PC-3 (cell line): ENCODE data around the gene SGPL1. TPM values are rescaled to one million over a fixed set of nuclear protein-coding genes. Genes with fewer than 3 reads are reported as not detected.

Experiments used
- ATAC-seq: fragments of 200-7000 bp; cut with Tn5 transposase; 2 replicates; pipeline ENCODE4 v1.9.1; 2020; ENCODE audit warnings: mild to moderate bottlenecking, moderate library complexity
- BruUV-seq: library from RNA; stranded (reverse); fragments of 400-500 nt; replicated peaks from 2 replicates; lab custom pipeline; 2021; lab: Mats Ljungman, UMichigan
- CTCF ChIA-PET: fragments of 300-600 bp; sonication (Branson Sonifier 250); formaldehyde crosslinking; loops from one replicate; lab custom pipeline; 2022; ENCODE audit warnings: antibody characterized with exemption; lab: Charles Lee
- POLR2A ChIA-PET: fragments of 300-600 bp; sonication (Branson Sonifier 250); formaldehyde crosslinking; loops from one replicate; lab custom pipeline; 2022; ENCODE audit warnings: antibody characterized with exemption; ENCODE audit not compliant: unreplicated experiment; lab: Charles Lee
- DNase-seq: peaks from one replicate; pipeline ENCODE4 v3.0.0-alpha.2; 2015
- H2AFZ ChIP-seq: fragments of 300-600 bp; sonication (generic); 2 replicates; pipeline ENCODE4 v1.6.0; 2016; ENCODE audit warnings: antibody characterized with exemption, low read length
- H3F3A ChIP-seq: fragments of 300-600 bp; sonication (generic); one replicate; pipeline ENCODE4 v1.6.0; 2017; ENCODE audit warnings: antibody characterized with exemption, low read length, control low read depth, mild to moderate bottlenecking; ENCODE audit not compliant: unreplicated experiment
- H3K27ac ChIP-seq: fragments of 300-600 bp; sonication (generic); 2 replicates; pipeline ENCODE4 v1.5.1; 2016; ENCODE audit warnings: mild to moderate bottlenecking, low read length
- H3K27me3 ChIP-seq: fragments of 300-600 bp; sonication (generic); 2 replicates; pipeline ENCODE4 v1.6.1; 2016; ENCODE audit warnings: low read length, mixed read lengths
- H3K36me3 ChIP-seq: fragments of 300-600 bp; sonication (generic); 2 replicates; pipeline ENCODE4 v1.6.1; 2016; ENCODE audit warnings: low read depth, mixed run types, low read length, mixed read lengths
- H3K4me1 ChIP-seq: fragments of 300-600 bp; sonication (generic); 2 replicates; pipeline ENCODE4 v1.5.1; 2016; ENCODE audit warnings: low read length; ENCODE audit not compliant: insufficient read depth
- H3K4me2 ChIP-seq: fragments of 300-600 bp; sonication (generic); 2 replicates; pipeline ENCODE4 v1.6.0; 2016; ENCODE audit warnings: low read length
- H3K4me3 ChIP-seq: fragments of 300-600 bp; sonication (generic); 2 replicates; pipeline ENCODE4 v1.5.1; 2016; ENCODE audit warnings: mild to moderate bottlenecking, low read length, mixed read lengths
- H3K79me2 ChIP-seq: fragments of 300-600 bp; sonication (generic); 2 replicates; pipeline ENCODE4 v1.6.1; 2017; ENCODE audit warnings: low read length, mixed read lengths
- H3K9ac ChIP-seq: fragments of 300-600 bp; sonication (generic); 2 replicates; pipeline ENCODE4 v1.6.0; 2016; ENCODE audit warnings: mild to moderate bottlenecking, low read length
- H3K9me2 ChIP-seq: fragments of 300-600 bp; sonication (generic); replicated peaks from 2 replicates; pipeline ENCODE4 v1.6.1; 2016; ENCODE audit warnings: mixed run types, low read length, mixed read lengths
- H3K9me3 ChIP-seq: fragments of 300-600 bp; sonication (generic); 2 replicates; pipeline ENCODE4 v1.6.1; 2016; ENCODE audit warnings: low read length, mixed read lengths
- H4K20me1 ChIP-seq: fragments of 300-600 bp; sonication (generic); 2 replicates; pipeline ENCODE4 v1.6.1; 2016; ENCODE audit warnings: low read length, mixed read lengths
- EZH2 ChIP-seq: fragments of 300-600 bp; sonication (generic); IDR thresholded peaks from one replicate; pipeline ENCODE4 v1.6.1; 2017; ENCODE audit warnings: antibody characterized with exemption, mild to moderate bottlenecking, low read length; ENCODE audit not compliant: unreplicated experiment
- EZH2phosphoT487 ChIP-seq: fragments of 300-600 bp; sonication (generic); IDR thresholded peaks from 2 replicates; pipeline ENCODE4 v1.6.1; 2018; ENCODE audit warnings: mild to moderate bottlenecking, antibody characterized with exemption, low read length, borderline replicate concordance
- intact Hi-C: fragments of 100-400 bp; cut with micrococcal nuclease; formaldehyde crosslinking; loops from 2 replicates; pipeline ENCODE4 v1.9.0; 2023
- total RNA-seq: library from RNA; depleted of rRNA; stranded (reverse); fragments of >200 nt; gene quantifications from 2 replicates; pipeline ENCODE4 v1.2.3, GENCODE V29; 2014
- TF ChIP-seq, protein P1 (sequence below): fragments of 300-600 bp; sonication (generic); conservative IDR thresholded peaks from 2 replicates; pipeline ENCODE4 v1.5.1; 2017; ENCODE audit warnings: antibody characterized with exemption, low read depth, mild to moderate bottlenecking, low read length

The SGPL1 gene
- total RNA-seq, 1 experiment from 2014 or later = 77.6 TPM

DNA sequence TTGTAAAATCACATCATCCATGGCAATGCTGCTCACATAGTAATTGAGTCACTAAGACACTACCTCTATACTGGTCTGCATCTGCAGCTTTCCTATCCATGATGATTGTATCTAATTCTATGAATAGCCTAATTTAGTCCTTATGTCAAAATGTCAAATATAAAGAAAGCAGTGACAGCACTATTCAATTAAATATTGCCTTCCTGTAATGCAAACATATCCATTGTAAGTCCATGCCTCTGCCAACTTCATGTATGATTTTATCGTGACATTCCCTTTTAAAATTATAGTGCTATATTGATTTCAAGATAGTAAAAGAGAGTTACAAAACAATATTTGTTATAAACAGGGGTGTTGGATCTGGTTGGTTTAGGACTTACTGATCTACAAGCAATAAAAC is 4.8 kb upstream of the SGPL1 start:
- Histone ChIP-seq H3K27ac (no peak overlapping the region), H3K4me2 (no peak overlapping the region), H3K36me3 (no peaks in the 10 kb centered on the region)

DNA sequence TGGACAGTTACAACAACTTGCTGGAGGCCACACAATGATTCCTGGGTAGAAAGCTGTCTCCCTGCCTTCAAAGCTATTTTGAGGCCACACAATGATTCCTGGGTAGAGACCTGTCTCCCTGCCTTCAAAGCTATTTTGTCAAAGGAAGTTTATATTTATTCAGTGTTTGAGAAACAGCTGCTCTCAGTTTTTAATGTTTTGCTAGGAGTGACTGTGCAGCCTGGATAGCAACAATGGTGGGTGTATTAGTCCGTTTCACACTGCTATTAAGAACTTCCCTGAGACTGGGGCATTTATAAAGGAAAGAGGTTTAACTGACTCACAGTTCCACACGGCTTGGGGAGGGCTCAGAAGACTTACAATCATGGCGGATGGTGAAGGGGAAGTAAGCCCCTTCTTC is 3.9 kb upstream of the SGPL1 start:
- Histone ChIP-seq H3K9me3 (no peaks in the 10 kb centered on the region), H3K79me2 (peaks cover 4% of the 10 kb centered on the region), H3K9ac (no peak overlapping the region), H3K9me2 (no peaks in the 10 kb centered on the region), H3K4me3 (no peak overlapping the region), H3K4me2 (no peak overlapping the region), H2AFZ (no peak overlapping the region), H3K27ac (no peak overlapping the region), H3K4me1 (peaks cover 38% of the 10 kb centered on the region), H4K20me1 (no peaks in the 10 kb centered on the region), H3K27me3 (no peaks in the 10 kb centered on the region), H3F3A (peaks cover 4% of the 10 kb centered on the region), H3K36me3 (no peaks in the 10 kb centered on the region)
- POLR2A ChIA-PET = no interaction called here
- no peak for TF ChIP-seq EZH2phosphoT487
- no peak for TF ChIP-seq EZH2
- TF ChIP-seq, protein P1, sequence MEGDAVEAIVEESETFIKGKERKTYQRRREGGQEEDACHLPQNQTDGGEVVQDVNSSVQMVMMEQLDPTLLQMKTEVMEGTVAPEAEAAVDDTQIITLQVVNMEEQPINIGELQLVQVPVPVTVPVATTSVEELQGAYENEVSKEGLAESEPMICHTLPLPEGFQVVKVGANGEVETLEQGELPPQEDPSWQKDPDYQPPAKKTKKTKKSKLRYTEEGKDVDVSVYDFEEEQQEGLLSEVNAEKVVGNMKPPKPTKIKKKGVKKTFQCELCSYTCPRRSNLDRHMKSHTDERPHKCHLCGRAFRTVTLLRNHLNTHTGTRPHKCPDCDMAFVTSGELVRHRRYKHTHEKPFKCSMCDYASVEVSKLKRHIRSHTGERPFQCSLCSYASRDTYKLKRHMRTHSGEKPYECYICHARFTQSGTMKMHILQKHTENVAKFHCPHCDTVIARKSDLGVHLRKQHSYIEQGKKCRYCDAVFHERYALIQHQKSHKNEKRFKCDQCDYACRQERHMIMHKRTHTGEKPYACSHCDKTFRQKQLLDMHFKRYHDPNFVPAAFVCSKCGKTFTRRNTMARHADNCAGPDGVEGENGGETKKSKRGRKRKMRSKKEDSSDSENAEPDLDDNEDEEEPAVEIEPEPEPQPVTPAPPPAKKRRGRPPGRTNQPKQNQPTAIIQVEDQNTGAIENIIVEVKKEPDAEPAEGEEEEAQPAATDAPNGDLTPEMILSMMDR = no peak
- intact Hi-C loops = no loop called here
- CTCF ChIA-PET = no interaction called here
- ATAC-seq = no peak
- no peak for DNase-seq
- BruUV-seq = no TSS peak

More for the DNA sequence above, 4.8 kb upstream of the SGPL1 start:
- TF ChIP-seq EZH2 = no peak
- TF ChIP-seq, protein P1 = no peak
- no peak for TF ChIP-seq EZH2phosphoT487
- DNase-seq (no peak), ATAC-seq (no peak)
- peaks cover 4% of the 10 kb centered on the region for H3F3A ChIP-seq
- no peaks in the 10 kb centered on the region for H4K20me1 ChIP-seq
- H3K9ac ChIP-seq = no peak overlapping the region
- no peak overlapping the region for H2AFZ ChIP-seq
- no peaks in the 10 kb centered on the region for H3K9me2 ChIP-seq
- intact Hi-C loops = no loop called here
- POLR2A ChIA-PET = interaction anchor here (0.6 kb wide), 1 partner anchor 258 kb away, joined by 3 read pairs; no protein-coding TSS in a partner anchor
- no peaks in the 10 kb centered on the region for H3K27me3 ChIP-seq
- CTCF ChIA-PET = no interaction called here
- H3K4me1 ChIP-seq = peaks cover 43% of the 10 kb centered on the region
- H3K4me3 ChIP-seq = no peak overlapping the region
- no peaks in the 10 kb centered on the region for H3K79me2 ChIP-seq
- no peaks in the 10 kb centered on the region for H3K9me3 ChIP-seq
- no TSS peak for BruUV-seq

DNA sequence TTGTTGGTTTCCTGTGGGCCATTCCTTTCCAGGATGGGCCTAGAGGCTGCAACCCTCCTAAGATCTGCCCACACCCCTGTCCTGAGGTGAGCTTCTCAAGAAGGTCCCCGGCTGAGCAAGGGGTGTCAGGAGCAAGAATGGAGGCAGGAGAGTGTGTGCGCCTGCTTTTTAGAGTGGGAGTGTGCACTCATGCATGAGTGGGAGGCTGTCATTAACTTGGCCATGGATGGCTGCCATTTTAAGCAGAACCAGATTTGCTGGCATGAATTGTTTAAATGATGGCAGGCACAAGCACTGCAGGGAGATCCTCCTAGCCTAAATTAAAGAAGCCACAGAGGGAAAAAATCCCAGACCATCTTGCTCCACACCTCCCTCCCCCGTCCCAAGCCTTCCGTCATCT is 2.9 kb upstream of the SGPL1 start:
- intact Hi-C loops = no loop called here
- BruUV-seq = no TSS peak

More for the DNA sequence above, 2.9 kb upstream of the SGPL1 start:
- ChIA-PET CTCF (no interaction called here), POLR2A (no interaction called here)
- Histone ChIP-seq H3K27ac (no peak overlapping the region), H2AFZ (no peak overlapping the region), H3K9ac (no peak overlapping the region), H3K27me3 (no peaks in the 10 kb centered on the region), H3K4me1 (peaks cover 38% of the 10 kb centered on the region), H3K9me2 (no peaks in the 10 kb centered on the region), H3K9me3 (no peaks in the 10 kb centered on the region), H3K4me2 (no peak overlapping the region), H3K36me3 (peaks cover 5% of the 10 kb centered on the region), H3F3A (no peaks in the 10 kb centered on the region), H3K4me3 (no peak overlapping the region), H4K20me1 (no peaks in the 10 kb centered on the region), H3K79me2 (peaks cover 13% of the 10 kb centered on the region)
- DNase-seq = no peak
- no peak for TF ChIP-seq EZH2phosphoT487
- TF ChIP-seq EZH2 = no peak
- TF ChIP-seq, protein P1 = no peak
- no peak for ATAC-seq
